GM08714 (cell line): ENCODE measurements around the gene SLC13A3.

ENCODE experiments used
- H3K4me3 ChIP-seq: fragments of 200-500 bp; sonication (Bioruptor generic); 2 replicates; pipeline ENCODE4 v1.5.1; 2014; ENCODE audit warnings: mild to moderate bottlenecking, low read length, inconsistent platforms
- ZNF274 ChIP-seq: IDR thresholded peaks from 2 replicates; pipeline ENCODE4 v1.6.1; 2012; ENCODE audit warnings: mild to moderate bottlenecking, low read depth, low read length

The SLC13A3 gene

DNA sequence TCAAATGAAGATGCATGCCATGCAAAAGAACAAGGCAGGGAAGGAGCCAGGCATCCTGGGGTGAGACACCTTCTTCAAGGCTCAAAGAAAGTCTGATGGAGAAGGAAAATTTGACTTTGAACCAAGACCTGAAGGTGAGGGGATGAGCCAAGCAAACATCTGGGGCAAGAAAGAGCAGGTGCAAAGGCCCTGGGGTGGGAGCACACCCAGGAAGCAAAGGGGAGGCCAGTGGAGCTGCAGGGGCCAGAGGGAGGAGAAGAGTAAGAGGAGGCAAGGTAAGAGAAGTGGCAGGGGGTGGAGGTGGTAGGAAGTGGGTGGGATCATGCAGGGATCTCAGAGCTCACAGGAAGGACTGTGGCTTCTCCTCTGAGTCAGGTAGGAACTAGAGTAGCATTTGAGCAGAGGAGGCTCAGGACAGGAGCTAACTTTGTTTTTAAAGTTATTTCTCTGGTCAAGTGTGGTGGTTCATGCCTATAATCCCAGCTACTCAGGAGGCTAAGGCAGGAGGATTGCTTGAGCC lies 49.6 kb downstream of the SLC13A3 start:
- no peak for TF ChIP-seq ZNF274
- H3K4me3 ChIP-seq = no peak overlapping the region

DNA sequence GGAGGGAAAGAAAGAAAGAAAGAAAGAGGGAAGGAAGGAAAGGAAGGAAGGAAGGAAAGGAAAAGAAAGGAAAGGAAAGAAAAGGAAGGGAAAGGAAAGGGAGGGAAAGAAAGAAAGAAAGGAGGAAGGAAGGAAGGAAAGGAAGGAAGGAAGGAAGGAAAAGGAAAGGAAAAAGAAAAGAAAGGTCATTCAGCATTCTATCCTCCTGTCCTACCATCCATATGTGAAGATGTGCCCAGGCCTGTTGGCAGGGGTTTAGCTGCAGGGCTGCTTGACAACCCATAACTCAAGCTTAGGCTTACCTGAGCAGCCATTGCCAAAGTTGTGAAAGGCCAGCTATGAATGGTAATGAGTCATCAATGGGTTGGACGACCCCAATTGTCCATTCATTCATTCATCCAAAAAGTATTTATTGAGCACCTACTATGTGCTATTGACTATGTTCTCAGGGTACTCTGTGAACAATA lies 50.9 kb downstream of the SLC13A3 start:
- H3K4me3 ChIP-seq = no peak overlapping the region
- TF ChIP-seq ZNF274 = no peak

DNA sequence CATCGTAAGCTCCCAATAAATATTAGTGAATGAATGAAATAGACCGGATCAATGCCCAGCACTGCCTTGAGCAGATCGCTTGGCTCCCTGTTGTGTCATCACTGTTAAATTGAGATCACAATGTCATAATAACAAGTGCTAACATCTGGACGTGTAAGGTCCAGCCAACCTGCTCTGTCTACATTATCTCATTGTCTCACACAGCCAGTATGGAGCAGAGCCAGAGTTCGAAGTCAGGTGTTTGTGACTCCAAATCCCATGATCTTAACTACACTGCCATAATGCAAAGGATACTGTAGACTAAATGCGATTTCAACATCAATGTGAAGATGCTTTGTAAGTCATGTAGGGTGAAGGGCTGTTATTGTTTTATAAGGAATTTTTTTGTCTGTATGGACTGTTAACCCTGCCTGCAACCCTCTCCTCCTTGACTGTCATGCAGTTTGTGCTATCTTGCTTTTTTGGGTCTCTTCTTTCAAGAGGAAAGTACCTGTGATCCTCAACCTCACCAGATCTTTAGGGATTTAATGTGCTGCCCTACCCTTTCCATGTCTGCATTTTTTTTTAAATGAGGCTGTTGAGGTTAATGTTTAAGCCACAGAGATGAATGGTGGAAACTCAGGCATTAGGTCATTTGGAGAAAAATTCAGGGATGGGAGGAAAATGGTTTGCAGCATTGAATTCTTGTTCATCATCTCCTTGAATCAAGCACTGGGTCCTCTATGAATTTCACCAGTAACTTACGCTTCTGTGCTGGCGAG lies 51.9 kb downstream of the SLC13A3 start:
- no peak for TF ChIP-seq ZNF274
- H3K4me3 ChIP-seq = no peak overlapping the region

DNA sequence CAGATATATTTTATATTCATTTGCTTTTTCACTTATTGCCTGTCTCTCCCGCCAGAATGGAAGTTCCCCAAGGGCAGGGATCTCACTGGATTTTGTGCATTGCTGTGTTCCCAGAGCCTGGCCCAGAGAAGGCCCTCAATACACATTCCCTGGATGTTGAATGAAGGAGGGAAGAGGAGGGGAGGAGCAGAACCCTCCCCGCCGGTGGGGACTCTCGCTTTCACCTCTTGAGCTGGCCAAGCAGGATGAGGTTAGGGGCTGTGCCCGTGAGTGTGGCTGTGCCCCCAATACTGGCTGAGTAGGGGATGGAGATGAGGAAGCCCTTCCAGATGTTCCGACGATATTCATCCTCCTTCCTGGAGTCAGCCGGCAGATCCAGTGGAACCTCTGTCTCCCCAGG lies 55.3 kb downstream of the SLC13A3 start:
- no peak overlapping the region for H3K4me3 ChIP-seq
- no peak for TF ChIP-seq ZNF274

DNA sequence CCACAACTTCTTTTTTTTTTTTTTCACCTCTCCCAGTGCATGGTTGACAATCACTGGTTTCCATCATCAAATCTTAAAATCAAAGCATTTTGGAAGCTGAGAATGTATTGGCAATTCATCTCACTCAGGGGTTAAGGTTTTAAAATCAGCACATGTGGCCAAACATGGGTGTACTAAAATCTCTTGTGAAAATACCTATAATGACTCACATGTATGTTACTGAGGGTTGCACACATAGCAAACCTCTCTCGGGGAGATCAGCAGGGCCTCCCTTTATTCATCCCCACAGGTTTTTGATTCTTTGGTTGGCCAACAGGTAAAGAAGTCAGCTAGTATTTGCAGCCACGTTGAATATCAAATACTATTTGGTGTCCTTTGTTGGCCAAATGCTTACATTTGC lies 56.5 kb downstream of the SLC13A3 start:
- H3K4me3 ChIP-seq = no peak overlapping the region
- no peak for TF ChIP-seq ZNF274

DNA sequence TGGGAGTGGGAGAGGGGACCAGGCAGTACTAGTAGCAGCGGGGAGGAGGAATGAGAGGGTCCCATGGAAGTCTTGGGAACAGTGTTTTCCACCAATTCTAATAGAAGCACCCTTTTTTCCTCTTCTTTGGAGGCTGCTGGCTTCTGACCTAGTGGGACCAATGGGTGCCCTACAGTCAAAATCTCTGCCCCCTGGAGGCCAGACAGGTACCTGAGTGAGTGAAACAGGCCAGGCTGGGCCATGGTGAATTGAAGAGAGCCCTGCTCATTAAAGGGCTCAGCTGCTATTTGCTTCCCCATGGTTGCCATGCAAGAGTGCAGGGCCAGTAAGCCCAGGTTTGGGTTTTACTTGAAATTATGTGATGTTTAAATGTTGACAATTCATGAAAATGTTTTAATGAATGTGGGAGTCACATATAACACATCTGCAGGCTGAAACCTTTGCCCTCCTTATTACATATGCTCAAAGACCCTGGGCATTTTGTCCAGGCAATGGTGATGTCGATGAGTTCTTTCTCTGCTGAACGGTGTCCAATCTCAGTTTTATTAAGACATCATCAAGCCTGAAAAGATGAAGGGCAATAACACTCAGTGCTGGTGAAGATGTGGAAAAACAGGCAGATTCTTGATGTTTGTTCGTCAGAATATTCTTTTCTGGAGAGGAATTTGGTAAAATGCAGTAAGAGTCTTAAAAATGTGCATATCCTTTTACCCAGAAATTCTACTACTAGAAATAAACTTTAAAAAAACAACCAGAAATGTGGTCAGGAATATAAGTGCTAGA lies 58.5 kb downstream of the SLC13A3 start:
- TF ChIP-seq ZNF274 = no peak
- no peak overlapping the region for H3K4me3 ChIP-seq

DNA sequence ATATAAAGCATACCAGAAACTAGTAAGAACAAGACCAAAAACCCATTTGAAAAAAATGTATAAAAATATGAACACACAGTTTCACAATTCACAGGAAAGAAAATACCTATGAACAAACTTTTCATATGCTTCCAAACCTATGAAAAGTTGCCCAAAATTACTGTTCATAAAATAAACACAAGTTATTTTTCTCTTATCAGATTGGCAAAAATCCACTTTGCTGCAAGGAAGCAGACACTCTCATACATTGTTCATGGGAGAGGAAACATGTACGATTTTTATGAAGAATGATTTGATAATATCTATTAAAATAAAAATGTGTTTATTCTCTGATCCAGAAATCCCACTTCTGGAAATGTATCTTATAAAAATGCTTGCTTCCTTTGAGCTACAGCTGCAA lies 60.8 kb downstream of the SLC13A3 start:
- H3K4me3 ChIP-seq = no peak overlapping the region
- no peak for TF ChIP-seq ZNF274

DNA sequence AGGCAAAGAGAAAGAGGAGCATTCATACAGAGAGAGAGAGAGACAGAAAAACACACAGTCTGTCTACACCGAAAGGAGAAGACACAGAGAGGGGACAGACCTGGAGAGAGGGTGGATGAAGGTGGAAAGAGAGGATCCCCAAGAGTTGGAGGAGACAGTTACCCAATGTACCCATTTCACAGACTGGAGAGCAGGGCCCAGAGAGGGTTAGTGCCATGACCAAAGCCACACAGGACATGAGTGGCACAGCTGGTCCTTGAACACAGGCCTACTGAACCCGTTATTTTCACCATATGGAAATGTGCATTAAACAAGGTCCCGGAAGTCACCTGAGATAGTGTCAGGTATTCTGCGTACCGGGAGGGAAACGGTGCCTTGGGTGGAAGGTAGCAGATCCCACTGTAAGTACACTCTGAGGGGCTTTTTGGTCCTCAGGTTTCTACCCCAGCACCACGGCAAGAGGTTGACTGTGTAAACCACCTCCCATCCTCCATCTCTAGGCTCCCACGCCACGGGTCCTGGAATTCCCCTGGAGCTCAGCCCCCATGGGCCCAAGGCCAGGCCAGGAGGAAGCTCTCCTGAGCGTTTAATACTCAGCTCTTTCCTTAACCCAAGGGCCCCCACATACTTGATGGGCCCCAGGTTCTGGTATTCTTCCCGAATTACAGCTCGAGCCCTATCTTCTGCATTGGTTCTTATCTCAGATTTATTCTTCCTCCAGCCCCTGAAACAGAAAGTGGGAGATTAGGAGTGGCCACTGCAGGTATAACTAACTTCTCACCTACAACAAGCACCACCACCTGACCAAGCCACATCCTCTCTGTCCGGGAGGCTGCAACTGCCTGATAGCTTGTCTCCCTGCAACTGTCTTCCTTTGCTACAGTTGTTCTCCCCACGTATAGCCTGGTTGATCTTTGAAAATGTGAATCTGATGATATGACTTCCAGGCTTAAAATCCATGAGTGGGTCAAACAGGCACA lies 62.4 kb downstream of the SLC13A3 start:
- H3K4me3 ChIP-seq = no peak overlapping the region
- no peak for TF ChIP-seq ZNF274

DNA sequence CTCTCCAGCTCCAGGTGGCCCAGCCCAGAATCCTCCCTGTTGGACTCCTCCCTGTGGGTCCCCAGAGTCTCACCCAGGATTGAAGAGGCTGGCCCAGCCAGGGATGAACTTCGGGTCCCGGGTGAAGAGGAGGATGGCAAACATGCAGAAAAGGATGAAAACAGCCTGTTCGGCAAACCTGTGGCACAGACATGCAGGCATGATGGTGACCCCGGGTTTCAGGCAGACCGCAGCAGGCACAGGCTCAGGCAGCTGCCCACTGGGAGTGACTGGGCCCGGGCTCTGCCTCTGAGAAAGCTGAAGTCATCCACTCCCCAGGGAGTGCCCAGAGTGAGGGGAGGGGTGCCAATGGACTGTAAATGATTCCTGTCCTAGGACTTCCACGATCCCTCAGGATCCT lies 63.3 kb downstream of the SLC13A3 start:
- TF ChIP-seq ZNF274 = no peak
- H3K4me3 ChIP-seq = no peak overlapping the region

DNA sequence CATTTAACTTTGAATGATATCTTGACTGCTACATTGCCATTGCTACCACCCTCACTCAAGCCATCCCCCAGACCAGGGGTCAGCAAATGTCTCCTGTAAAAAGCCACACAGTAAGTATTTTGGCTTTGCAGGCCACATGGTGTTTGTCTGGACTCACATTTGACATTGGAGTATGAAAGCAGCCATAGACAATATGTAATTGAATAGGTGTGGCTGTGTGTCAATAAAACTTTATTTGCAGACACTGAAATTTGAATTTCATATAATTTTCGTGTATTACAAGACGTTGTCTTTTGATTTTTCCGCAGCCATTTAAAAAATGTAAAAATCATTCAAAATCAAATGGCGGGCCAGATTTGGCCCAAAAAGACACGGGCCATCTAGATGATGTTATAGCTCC lies 64.5 kb downstream of the SLC13A3 start:
- TF ChIP-seq ZNF274 = no peak

DNA sequence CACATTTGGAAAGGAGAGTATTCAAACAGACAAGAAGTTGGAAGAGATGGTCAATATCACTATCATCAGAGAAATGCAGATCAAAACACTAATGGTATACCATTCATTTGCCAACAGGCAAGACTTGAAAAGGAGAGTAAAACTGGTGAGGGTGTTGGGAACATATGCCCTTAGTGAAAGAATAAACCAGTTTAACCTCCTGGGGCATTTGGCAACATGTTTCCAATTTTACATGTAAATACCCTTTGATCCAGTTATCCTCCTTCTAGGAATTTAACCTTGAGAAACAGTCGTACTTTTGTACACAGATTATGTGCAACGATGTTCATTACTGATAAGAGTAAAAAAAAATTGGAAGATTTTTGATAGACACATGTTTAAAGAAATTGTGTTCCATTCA lies 66.8 kb downstream of the SLC13A3 start:
- H3K4me3 ChIP-seq = no peak overlapping the region
- no peak for TF ChIP-seq ZNF274

More for the DNA sequence above, 64.5 kb downstream of the SLC13A3 start:
- H3K4me3 ChIP-seq = no peak overlapping the region

DNA sequence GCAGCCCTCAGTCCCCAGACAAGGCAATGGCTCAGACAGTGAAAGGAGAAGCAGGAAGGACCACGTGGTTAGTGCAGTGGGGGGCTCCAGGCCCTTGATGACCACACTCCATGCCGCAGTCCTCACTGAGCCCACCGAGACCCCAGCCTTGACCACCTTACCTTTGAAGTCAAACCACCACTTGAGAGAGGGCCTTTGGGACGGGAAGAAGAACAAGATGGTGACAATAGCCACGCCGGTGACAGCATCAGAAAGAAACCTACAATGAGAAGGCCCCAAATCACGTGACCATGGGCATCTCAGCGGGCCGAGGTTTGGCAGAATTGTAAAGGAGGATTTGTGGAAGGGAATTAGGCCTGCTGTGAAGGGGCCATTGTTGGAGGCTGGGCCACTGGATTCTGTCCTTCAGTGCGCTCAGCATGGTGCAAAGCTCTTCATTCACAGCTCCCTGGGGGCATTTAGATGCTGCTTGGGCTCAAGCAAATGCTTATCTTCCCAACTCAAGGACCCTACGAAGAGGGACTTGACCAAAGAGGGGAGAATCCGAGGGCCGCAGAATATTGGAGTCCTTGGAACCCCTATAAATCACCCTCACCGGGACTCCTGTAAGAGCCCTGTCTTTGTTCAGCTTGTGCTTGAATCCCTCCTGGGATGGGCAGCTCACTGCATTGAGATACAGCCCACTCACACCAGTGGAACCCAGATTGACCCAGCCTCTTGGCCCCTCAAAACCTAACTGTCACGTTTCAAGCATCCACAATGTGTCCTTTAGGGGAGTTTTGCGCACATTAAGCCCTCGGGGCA lies 67.6 kb downstream of the SLC13A3 start:
- H3K4me3 ChIP-seq = no peak overlapping the region
- no peak for TF ChIP-seq ZNF274

DNA sequence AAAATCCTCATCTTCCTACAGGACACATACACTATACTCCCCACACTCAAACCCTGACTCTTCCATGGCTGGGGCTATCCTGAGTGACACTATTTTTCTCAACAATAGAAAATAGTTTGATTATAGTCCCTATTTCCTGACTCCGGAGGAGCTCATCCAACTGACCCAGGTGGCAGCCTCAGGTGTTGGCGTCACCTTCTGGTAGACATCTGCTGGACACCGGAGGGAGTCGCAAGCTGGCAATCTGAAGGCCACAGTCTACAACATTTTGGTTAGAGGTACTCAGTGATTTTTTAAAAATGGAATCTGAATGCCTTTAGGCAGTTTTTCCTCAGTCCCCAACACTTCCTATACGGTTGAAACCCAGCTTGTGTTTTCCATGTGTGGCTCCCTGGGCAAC lies 68.6 kb downstream of the SLC13A3 start:
- H3K4me3 ChIP-seq = no peak overlapping the region
- TF ChIP-seq ZNF274 = no peak

DNA sequence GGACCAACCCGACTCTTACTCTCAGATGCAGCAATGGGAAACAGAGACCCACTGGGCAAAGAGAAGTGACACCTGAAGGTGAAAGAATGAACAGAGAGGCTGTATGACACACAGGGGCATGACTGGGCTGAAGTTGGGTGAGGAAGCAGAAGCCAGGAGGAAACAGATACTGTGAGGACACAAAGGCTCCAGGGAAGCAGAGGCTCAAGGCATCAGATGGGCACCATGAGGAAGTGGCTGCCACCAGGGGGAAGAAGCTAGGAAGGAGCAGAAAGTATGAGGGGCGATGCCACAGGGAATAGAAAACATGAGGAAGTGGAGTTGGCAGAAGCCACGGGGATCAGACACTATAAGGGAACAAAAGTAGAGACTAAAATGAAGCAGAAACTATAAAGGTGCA lies 69.9 kb downstream of the SLC13A3 start:
- TF ChIP-seq ZNF274 = no peak
- H3K4me3 ChIP-seq = no peak overlapping the region
